HepG2 (cell line): Measurements from ENCODE around the gene NINJ2. TPM values are rescaled to one million over a fixed set of nuclear protein-coding genes. Genes with fewer than 3 reads are reported as not detected.

Experiments used
- FOXO1 ChIP-seq: sonication (generic); formaldehyde crosslinking; IDR thresholded peaks from 2 replicates; pipeline ENCODE4 v1.4.0; 2020; ENCODE audit warnings: missing genetic modification reagents
- HDAC1 ChIP-seq: sonication (generic); formaldehyde crosslinking; IDR thresholded peaks from 2 replicates; pipeline ENCODE4 v1.5.1; 2020; ENCODE audit warnings: mild to moderate bottlenecking, missing genetic modification reagents
- MXI1 ChIP-seq: IDR thresholded peaks from 3 replicates; pipeline ENCODE4 v1.6.1; 2012; ENCODE audit warnings: low read depth, low read length, inconsistent platforms, borderline replicate concordance
- NR3C1 ChIP-seq: sonication (generic); formaldehyde crosslinking; IDR thresholded peaks from 2 replicates; pipeline ENCODE4 v1.4.0; 2020; ENCODE audit warnings: missing genetic modification reagents
- TCF12 ChIP-seq, 2 experiments: fragments of 450-650 bp in 1 of 2; sonication (generic) in 1 of 2; formaldehyde crosslinking in 1 of 2; IDR thresholded peaks; 2 replicates each; pipeline versions ENCODE4 v1.6.1 to v1.8.0; 2017 to 2022; ENCODE audit warnings: antibody characterized with exemption in 1 of 2, mild to moderate bottlenecking in 1 of 2, missing genetic modification reagents in 1 of 2, moderate library complexity in 1 of 2
- TOE1 ChIP-seq: sonication (generic); formaldehyde crosslinking; IDR thresholded peaks from 2 replicates; pipeline ENCODE4 v1.4.0; 2020; ENCODE audit warnings: mild to moderate bottlenecking, missing genetic modification reagents
- TSC22D2 ChIP-seq: sonication (generic); formaldehyde crosslinking; IDR thresholded peaks from 2 replicates; pipeline ENCODE4 v1.5.1; 2020; ENCODE audit warnings: missing genetic modification reagents, mild to moderate bottlenecking, borderline replicate concordance
- ZFY ChIP-seq: sonication (generic); formaldehyde crosslinking; IDR thresholded peaks from 2 replicates; pipeline ENCODE4 v1.4.0; 2020; ENCODE audit warnings: missing genetic modification reagents
- ZNF292 ChIP-seq: sonication (generic); formaldehyde crosslinking; IDR thresholded peaks from 2 replicates; pipeline ENCODE4 v1.8.1; 2022; ENCODE audit warnings: mild to moderate bottlenecking, low read depth, missing genetic modification reagents, borderline replicate concordance
- ZNF547 ChIP-seq: sonication (generic); formaldehyde crosslinking; IDR thresholded peaks from 2 replicates; pipeline ENCODE4 v1.5.1; 2020; ENCODE audit warnings: mild to moderate bottlenecking, missing genetic modification reagents
- ZNF747 ChIP-seq: sonication (generic); formaldehyde crosslinking; IDR thresholded peaks from 2 replicates; pipeline ENCODE4 v1.8.1; 2023; ENCODE audit warnings: missing genetic modification reagents, mild to moderate bottlenecking, borderline replicate concordance
- polyA plus RNA-seq, 8 experiments: library from polyadenylated mRNA; depleted of rRNA in 3 of 8; stranded (reverse) in 7 of 8; unstranded in 1 of 8; fragments of >200 nt; fragmentation: Illumina TruSeq in 4 of 8; extraction: Trizol in 4 of 8; gene quantifications; 2 replicates each; pipeline versions ENCODE4 v1.2.1 to v1.2.3, GENCODE V29; 2011 to 2016; ENCODE audit warnings: low read depth in 4 of 8, missing spikeins in 1 of 8, mixed read lengths in 1 of 8; ENCODE audit not compliant: insufficient read depth in 1 of 8
- total RNA-seq, 5 experiments: library from RNA; depleted of rRNA; stranded (reverse); fragments of >200 nt; fragmentation: Illumina TruSeq; extraction: Trizol; gene quantifications; 2 replicates each; pipeline ENCODE4 v1.2.3, GENCODE V29; 2016; ENCODE audit warnings: low read depth in 1 of 5
- TF ChIP-seq, protein P1 (sequence below): sonication (generic); formaldehyde crosslinking; IDR thresholded peaks from 2 replicates; pipeline ENCODE4 v1.5.0; 2020; ENCODE audit warnings: missing genetic modification reagents
- TF ChIP-seq, protein P2 (sequence below): sonication (generic); formaldehyde crosslinking; IDR thresholded peaks from 2 replicates; pipeline ENCODE4 v1.4.0; 2020; ENCODE audit warnings: missing genetic modification reagents
- TF ChIP-seq, protein P3 (sequence below): sonication (generic); formaldehyde crosslinking; IDR thresholded peaks from 2 replicates; pipeline ENCODE4 v1.8.0; 2023; ENCODE audit warnings: mild to moderate bottlenecking, missing genetic modification reagents
- TF ChIP-seq, protein P4 (sequence below): sonication (generic); formaldehyde crosslinking; IDR thresholded peaks from 2 replicates; pipeline ENCODE4 v1.4.0; 2020; ENCODE audit warnings: missing genetic modification reagents, borderline replicate concordance
- TF ChIP-seq, protein P5 (sequence below): sonication (generic); formaldehyde crosslinking; IDR thresholded peaks from 2 replicates; pipeline ENCODE4 v1.5.1; 2020; ENCODE audit warnings: missing genetic modification reagents, mild to moderate bottlenecking, borderline replicate concordance

Gene NINJ2
- total and polyA plus RNA-seq, 2 of the 13 experiments (the other 11 are each of a cell fraction or from before 2014, with no cell fraction given) = 0.62 to 3.8 TPM

DNA sequence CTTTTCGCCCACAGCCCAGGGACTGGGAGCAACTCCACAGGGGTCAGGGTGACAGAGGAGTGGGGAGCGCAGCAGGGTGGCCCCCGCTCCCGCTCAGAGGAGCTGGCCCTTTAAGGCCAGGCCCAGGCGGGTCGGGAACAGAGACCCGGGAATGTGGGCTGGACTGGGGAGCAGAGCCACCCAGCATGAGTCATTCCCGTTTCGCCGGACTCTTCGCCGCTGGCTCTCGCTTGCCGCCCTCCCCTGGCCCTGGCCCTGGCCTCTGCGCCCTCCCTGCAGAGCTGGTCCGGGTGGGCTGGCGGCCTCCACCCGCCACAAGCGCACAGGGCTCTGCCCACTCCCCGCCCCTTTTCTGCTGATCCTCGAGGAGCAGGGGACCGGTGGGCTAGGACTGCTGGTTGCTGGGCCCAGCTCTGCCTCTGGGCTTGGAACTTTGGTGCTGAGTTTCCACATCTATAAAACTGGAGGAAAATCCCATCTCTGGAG is 92.8 kb downstream of the NINJ2 start (continued):
- 0 out of 2 replicates have a peak, but pooled peaks have one; percentile 28 for TF ChIP-seq FOXO1
- no peak; the same call in 1 of the 2 replicates for TF ChIP-seq ZNF547
- TF ChIP-seq, protein P1, sequence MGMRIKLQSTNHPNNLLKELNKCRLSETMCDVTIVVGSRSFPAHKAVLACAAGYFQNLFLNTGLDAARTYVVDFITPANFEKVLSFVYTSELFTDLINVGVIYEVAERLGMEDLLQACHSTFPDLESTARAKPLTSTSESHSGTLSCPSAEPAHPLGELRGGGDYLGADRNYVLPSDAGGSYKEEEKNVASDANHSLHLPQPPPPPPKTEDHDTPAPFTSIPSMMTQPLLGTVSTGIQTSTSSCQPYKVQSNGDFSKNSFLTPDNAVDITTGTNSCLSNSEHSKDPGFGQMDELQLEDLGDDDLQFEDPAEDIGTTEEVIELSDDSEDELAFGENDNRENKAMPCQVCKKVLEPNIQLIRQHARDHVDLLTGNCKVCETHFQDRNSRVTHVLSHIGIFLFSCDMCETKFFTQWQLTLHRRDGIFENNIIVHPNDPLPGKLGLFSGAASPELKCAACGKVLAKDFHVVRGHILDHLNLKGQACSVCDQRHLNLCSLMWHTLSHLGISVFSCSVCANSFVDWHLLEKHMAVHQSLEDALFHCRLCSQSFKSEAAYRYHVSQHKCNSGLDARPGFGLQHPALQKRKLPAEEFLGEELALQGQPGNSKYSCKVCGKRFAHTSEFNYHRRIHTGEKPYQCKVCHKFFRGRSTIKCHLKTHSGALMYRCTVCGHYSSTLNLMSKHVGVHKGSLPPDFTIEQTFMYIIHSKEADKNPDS (CRISPR knock-in tag) = 0 out of 2 replicates have a peak, but pooled peaks have one; percentile 19
- peak; percentile 79 for TF ChIP-seq ZFY (CRISPR knock-in tag)
- peak; percentile 52; the same call in 1 of the 3 replicates for TF ChIP-seq MXI1
- TF ChIP-seq, protein P2, sequence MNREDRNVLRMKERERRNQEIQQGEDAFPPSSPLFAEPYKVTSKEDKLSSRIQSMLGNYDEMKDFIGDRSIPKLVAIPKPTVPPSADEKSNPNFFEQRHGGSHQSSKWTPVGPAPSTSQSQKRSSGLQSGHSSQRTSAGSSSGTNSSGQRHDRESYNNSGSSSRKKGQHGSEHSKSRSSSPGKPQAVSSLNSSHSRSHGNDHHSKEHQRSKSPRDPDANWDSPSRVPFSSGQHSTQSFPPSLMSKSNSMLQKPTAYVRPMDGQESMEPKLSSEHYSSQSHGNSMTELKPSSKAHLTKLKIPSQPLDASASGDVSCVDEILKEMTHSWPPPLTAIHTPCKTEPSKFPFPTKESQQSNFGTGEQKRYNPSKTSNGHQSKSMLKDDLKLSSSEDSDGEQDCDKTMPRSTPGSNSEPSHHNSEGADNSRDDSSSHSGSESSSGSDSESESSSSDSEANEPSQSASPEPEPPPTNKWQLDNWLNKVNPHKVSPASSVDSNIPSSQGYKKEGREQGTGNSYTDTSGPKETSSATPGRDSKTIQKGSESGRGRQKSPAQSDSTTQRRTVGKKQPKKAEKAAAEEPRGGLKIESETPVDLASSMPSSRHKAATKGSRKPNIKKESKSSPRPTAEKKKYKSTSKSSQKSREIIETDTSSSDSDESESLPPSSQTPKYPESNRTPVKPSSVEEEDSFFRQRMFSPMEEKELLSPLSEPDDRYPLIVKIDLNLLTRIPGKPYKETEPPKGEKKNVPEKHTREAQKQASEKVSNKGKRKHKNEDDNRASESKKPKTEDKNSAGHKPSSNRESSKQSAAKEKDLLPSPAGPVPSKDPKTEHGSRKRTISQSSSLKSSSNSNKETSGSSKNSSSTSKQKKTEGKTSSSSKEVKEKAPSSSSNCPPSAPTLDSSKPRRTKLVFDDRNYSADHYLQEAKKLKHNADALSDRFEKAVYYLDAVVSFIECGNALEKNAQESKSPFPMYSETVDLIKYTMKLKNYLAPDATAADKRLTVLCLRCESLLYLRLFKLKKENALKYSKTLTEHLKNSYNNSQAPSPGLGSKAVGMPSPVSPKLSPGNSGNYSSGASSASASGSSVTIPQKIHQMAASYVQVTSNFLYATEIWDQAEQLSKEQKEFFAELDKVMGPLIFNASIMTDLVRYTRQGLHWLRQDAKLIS (CRISPR knock-in tag) = peak; percentile 63; the same call in 1 of the 2 replicates
- TF ChIP-seq, protein P3, sequence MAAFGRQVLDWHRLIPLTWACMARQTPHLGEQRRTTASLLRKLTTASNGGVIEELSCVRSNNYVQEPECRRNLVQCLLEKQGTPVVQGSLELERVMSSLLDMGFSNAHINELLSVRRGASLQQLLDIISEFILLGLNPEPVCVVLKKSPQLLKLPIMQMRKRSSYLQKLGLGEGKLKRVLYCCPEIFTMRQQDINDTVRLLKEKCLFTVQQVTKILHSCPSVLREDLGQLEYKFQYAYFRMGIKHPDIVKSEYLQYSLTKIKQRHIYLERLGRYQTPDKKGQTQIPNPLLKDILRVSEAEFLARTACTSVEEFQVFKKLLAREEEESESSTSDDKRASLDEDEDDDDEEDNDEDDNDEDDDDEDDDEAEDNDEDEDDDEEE (CRISPR knock-in tag) = peak; percentile 78; the same call in 1 of the 2 replicates
- peak; percentile 64; the same call in 1 of the 2 replicates for TF ChIP-seq ZNF292 (CRISPR knock-in tag)
- no peak for TF ChIP-seq TCF12 (IDR thresholded peaks at IDR 0.05)
- peak; percentile 25; the same call in 1 of the 2 replicates for TF ChIP-seq TCF12 (CRISPR knock-in tag; IDR thresholded peaks at IDR 0.05)
- TF ChIP-seq, protein P4, sequence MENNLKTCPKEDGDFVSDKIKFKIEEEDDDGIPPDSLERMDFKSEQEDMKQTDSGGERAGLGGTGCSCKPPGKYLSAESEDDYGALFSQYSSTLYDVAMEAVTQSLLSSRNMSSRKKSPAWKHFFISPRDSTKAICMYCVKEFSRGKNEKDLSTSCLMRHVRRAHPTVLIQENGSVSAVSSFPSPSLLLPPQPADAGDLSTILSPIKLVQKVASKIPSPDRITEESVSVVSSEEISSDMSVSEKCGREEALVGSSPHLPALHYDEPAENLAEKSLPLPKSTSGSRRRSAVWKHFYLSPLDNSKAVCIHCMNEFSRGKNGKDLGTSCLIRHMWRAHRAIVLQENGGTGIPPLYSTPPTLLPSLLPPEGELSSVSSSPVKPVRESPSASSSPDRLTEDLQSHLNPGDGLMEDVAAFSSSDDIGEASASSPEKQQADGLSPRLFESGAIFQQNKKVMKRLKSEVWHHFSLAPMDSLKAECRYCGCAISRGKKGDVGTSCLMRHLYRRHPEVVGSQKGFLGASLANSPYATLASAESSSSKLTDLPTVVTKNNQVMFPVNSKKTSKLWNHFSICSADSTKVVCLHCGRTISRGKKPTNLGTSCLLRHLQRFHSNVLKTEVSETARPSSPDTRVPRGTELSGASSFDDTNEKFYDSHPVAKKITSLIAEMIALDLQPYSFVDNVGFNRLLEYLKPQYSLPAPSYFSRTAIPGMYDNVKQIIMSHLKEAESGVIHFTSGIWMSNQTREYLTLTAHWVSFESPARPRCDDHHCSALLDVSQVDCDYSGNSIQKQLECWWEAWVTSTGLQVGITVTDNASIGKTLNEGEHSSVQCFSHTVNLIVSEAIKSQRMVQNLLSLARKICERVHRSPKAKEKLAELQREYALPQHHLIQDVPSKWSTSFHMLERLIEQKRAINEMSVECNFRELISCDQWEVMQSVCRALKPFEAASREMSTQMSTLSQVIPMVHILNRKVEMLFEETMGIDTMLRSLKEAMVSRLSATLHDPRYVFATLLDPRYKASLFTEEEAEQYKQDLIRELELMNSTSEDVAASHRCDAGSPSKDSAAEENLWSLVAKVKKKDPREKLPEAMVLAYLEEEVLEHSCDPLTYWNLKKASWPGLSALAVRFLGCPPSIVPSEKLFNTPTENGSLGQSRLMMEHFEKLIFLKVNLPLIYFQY (CRISPR knock-in tag) = peak; percentile 98
- 0 out of 2 replicates have a peak, but pooled peaks have one; percentile 15 for TF ChIP-seq ZNF747
- no peak for TF ChIP-seq TSC22D2
- peak; percentile 81 for TF ChIP-seq HDAC1
- TF ChIP-seq, protein P5, sequence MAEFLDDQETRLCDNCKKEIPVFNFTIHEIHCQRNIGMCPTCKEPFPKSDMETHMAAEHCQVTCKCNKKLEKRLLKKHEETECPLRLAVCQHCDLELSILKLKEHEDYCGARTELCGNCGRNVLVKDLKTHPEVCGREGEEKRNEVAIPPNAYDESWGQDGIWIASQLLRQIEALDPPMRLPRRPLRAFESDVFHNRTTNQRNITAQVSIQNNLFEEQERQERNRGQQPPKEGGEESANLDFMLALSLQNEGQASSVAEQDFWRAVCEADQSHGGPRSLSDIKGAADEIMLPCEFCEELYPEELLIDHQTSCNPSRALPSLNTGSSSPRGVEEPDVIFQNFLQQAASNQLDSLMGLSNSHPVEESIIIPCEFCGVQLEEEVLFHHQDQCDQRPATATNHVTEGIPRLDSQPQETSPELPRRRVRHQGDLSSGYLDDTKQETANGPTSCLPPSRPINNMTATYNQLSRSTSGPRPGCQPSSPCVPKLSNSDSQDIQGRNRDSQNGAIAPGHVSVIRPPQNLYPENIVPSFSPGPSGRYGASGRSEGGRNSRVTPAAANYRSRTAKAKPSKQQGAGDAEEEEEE = no peak
- TF ChIP-seq TOE1 (CRISPR knock-in tag) = no peak
- 0 out of 2 replicates have a peak, but pooled peaks have one; percentile 26 for TF ChIP-seq NR3C1 (CRISPR knock-in tag)
